PFSK-1 (cell line): ENCODE data around the gene CHID1.

Source experiments
- FOXP2 ChIP-seq: optimal IDR thresholded peaks from 2 replicates; pipeline ENCODE3; 2011; ENCODE audit warnings: borderline replicate concordance, control low read depth, inconsistent platforms; ENCODE audit not compliant: insufficient read depth; ENCODE audit errors: extremely low read length, extremely low read depth
- POLR2AphosphoS5 ChIP-seq: IDR thresholded peaks from 2 replicates; pipeline ENCODE4 v1.6.1; 2012; ENCODE audit warnings: low read depth, mild to moderate bottlenecking, control low read depth, low read length, moderate library complexity
- SIN3A ChIP-seq: IDR thresholded peaks from 2 replicates; pipeline ENCODE4 v1.6.1; 2012; ENCODE audit warnings: mild to moderate bottlenecking, low read length, moderate library complexity, borderline replicate concordance; ENCODE audit not compliant: insufficient read depth

DNA sequence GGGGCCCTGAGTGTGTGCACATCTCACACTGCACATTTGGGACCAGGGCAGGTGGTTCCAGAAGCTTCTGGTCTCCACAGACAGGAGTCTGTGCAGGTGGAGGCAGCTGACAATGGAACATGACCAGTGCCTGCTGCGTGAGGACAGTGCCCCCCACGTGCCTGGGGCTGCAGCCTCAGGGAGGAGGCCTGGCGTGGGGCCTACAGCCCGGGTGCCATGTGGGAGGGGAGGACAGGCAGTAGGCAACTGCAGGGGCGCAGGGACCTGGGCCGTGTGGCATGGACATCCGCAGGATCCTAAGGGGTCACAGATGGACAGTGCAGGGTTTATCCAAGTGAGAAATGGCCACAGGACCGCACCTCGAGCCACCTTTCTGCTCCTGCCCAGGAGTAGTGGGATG lies 39.1 kb downstream of the CHID1 start:
- no peak for TF ChIP-seq SIN3A
- no peak for TF ChIP-seq POLR2AphosphoS5
- no peak for TF ChIP-seq FOXP2
